ENCODE measurements around the gene PZP.

The PZP gene

GRCh38 chr12:9113987-9114309 is 94.2 kb downstream of the PZP start:
- H3K4me3 ChIP-seq (ENCODE audit: low read length), result no peak overlapping the region

GRCh38 chr12:9113296-9113986 is 94.8 kb downstream of the PZP start:
- no peak for DNase-seq
- Histone ChIP-seq H2AK5ac (ENCODE audit: low read length) (no peak overlapping the region), H3K36me3 (ENCODE audit: control insufficient read depth, insufficient read depth, low read length) (no peaks in the 10 kb centered on the region), H3K4me2 (ENCODE audit: low read length) (no peak overlapping the region), H4K5ac (ENCODE audit: low read length) (no peak overlapping the region), H3K56ac (ENCODE audit: low read length) (no peak overlapping the region), H2BK120ac (ENCODE audit: low read depth, low read length) (no peak overlapping the region), H3K79me2 (ENCODE audit: control insufficient read depth, insufficient read depth, low read length) (no peaks in the 10 kb centered on the region), H3K27ac (ENCODE audit: low read depth, low read length) (no peak overlapping the region), H3K4me1 (ENCODE audit: control insufficient read depth, low read depth, low read length) (no peaks in the 10 kb centered on the region), H2BK5ac (ENCODE audit: low read length) (no peak overlapping the region), H3K27me3 (ENCODE audit: insufficient read depth, low read length, poor library complexity) (no peaks in the 10 kb centered on the region), H3K4ac (ENCODE audit: low read depth, low read length) (no peak overlapping the region), H3K23ac (ENCODE audit: low read length) (no peak overlapping the region), H3K18ac (ENCODE audit: low read length) (no peak overlapping the region), H3K4me3 (ENCODE audit: low read length) (no peak overlapping the region), H3K79me1 (ENCODE audit: low read length) (no peaks in the 10 kb centered on the region), H4K8ac (ENCODE audit: low read depth, low read length) (no peak overlapping the region), H2BK15ac (replicated peaks; ENCODE audit: low read depth) (no peak overlapping the region), H3K9ac (ENCODE audit: low read length) (no peak overlapping the region)
- no CpG with 5 or more reads among the region's 7 CpGs for WGBS (ENCODE audit: extremely low coverage, insufficient coverage, low lambda C conversion rate)

More at GRCh38 chr12:9113987-9114309, 94.2 kb downstream of the PZP start:
- Histone ChIP-seq H3K36me3 (ENCODE audit: control insufficient read depth, insufficient read depth, low read length) (no peaks in the 10 kb centered on the region), H2BK5ac (ENCODE audit: low read length) (no peak overlapping the region), H2AK5ac (ENCODE audit: low read length) (no peak overlapping the region), H3K4me2 (ENCODE audit: low read length) (no peak overlapping the region), H3K18ac (ENCODE audit: low read length) (no peak overlapping the region), H4K8ac (ENCODE audit: low read depth, low read length) (no peak overlapping the region), H3K79me1 (ENCODE audit: low read length) (no peaks in the 10 kb centered on the region), H3K4me1 (ENCODE audit: control insufficient read depth, low read depth, low read length) (no peaks in the 10 kb centered on the region), H2BK15ac (replicated peaks; ENCODE audit: low read depth) (no peak overlapping the region), H3K79me2 (ENCODE audit: control insufficient read depth, insufficient read depth, low read length) (no peaks in the 10 kb centered on the region), H3K56ac (ENCODE audit: low read length) (no peak overlapping the region), H2BK120ac (ENCODE audit: low read depth, low read length) (no peak overlapping the region), H4K5ac (ENCODE audit: low read length) (no peak overlapping the region), H3K27ac (ENCODE audit: low read depth, low read length) (no peak overlapping the region), H3K23ac (ENCODE audit: low read length) (no peak overlapping the region), H3K9ac (ENCODE audit: low read length) (no peak overlapping the region), H3K4ac (ENCODE audit: low read depth, low read length) (no peak overlapping the region), H3K27me3 (ENCODE audit: insufficient read depth, low read length, poor library complexity) (no peaks in the 10 kb centered on the region)
- WGBS (ENCODE audit: extremely low coverage, insufficient coverage, low lambda C conversion rate), result no CpG with 5 or more reads among the region's 1 CpG
- no peak for DNase-seq

GRCh38 chr12:9112076-9112853 is 95.9 kb downstream of the PZP start:
- H3K23ac ChIP-seq (ENCODE audit: low read length), result no peak overlapping the region
- WGBS (ENCODE audit: extremely low coverage, insufficient coverage, low lambda C conversion rate), result no CpG with 5 or more reads among the region's 6 CpGs

GRCh38 chr12:9111525-9111924 is 96.7 kb downstream of the PZP start:
- Histone ChIP-seq H3K36me3 (ENCODE audit: control insufficient read depth, insufficient read depth, low read length) (no peaks in the 10 kb centered on the region), H3K27me3 (ENCODE audit: insufficient read depth, low read length, poor library complexity) (no peaks in the 10 kb centered on the region), H3K27ac (ENCODE audit: low read depth, low read length) (no peak overlapping the region), H2BK120ac (ENCODE audit: low read depth, low read length) (no peak overlapping the region), H4K8ac (ENCODE audit: low read depth, low read length) (no peak overlapping the region), H2AK5ac (ENCODE audit: low read length) (no peak overlapping the region), H3K9ac (ENCODE audit: low read length) (no peak overlapping the region), H3K4me3 (ENCODE audit: low read length) (no peak overlapping the region), H3K79me1 (ENCODE audit: low read length) (no peaks in the 10 kb centered on the region), H3K79me2 (ENCODE audit: control insufficient read depth, insufficient read depth, low read length) (no peaks in the 10 kb centered on the region), H2BK5ac (ENCODE audit: low read length) (no peak overlapping the region), H3K4me2 (ENCODE audit: low read length) (no peak overlapping the region), H3K4me1 (ENCODE audit: control insufficient read depth, low read depth, low read length) (no peaks in the 10 kb centered on the region), H3K18ac (ENCODE audit: low read length) (no peak overlapping the region), H4K5ac (ENCODE audit: low read length) (no peak overlapping the region), H2BK15ac (replicated peaks; ENCODE audit: low read depth) (no peak overlapping the region), H3K4ac (ENCODE audit: low read depth, low read length) (no peak overlapping the region), H3K23ac (ENCODE audit: low read length) (no peak overlapping the region), H3K56ac (ENCODE audit: low read length) (no peak overlapping the region)
- DNase-seq, result no peak
- no CpG with 5 or more reads among the region's 1 CpG for WGBS (ENCODE audit: extremely low coverage, insufficient coverage, low lambda C conversion rate)

More at GRCh38 chr12:9112076-9112853, 95.9 kb downstream of the PZP start:
- no peak overlapping the region for H3K18ac ChIP-seq (ENCODE audit: low read length)
- no peak overlapping the region for H2BK15ac ChIP-seq (replicated peaks; ENCODE audit: low read depth)
- H2BK120ac ChIP-seq (ENCODE audit: low read depth, low read length), result no peak overlapping the region
- no peak overlapping the region for H2AK5ac ChIP-seq (ENCODE audit: low read length)
- no peaks in the 10 kb centered on the region for H3K4me1 ChIP-seq (ENCODE audit: control insufficient read depth, low read depth, low read length)
- H3K27ac ChIP-seq (ENCODE audit: low read depth, low read length), result no peak overlapping the region
- H3K9ac ChIP-seq (ENCODE audit: low read length), result no peak overlapping the region
- no peaks in the 10 kb centered on the region for H3K27me3 ChIP-seq (ENCODE audit: insufficient read depth, low read length, poor library complexity)
- no peaks in the 10 kb centered on the region for H3K79me1 ChIP-seq (ENCODE audit: low read length)
- no peak overlapping the region for H3K4me2 ChIP-seq (ENCODE audit: low read length)
- H4K8ac ChIP-seq (ENCODE audit: low read depth, low read length), result no peak overlapping the region
- no peak overlapping the region for H2BK5ac ChIP-seq (ENCODE audit: low read length)
- no peak for DNase-seq
- H3K79me2 ChIP-seq (ENCODE audit: control insufficient read depth, insufficient read depth, low read length), result no peaks in the 10 kb centered on the region
- H3K4ac ChIP-seq (ENCODE audit: low read depth, low read length), result no peak overlapping the region
- H3K4me3 ChIP-seq (ENCODE audit: low read length), result no peak overlapping the region
- no peaks in the 10 kb centered on the region for H3K36me3 ChIP-seq (ENCODE audit: control insufficient read depth, insufficient read depth, low read length)
- no peak overlapping the region for H4K5ac ChIP-seq (ENCODE audit: low read length)
- H3K56ac ChIP-seq (ENCODE audit: low read length), result no peak overlapping the region

GRCh38 chr12:9109737-9110491 is 98.3 kb downstream of the PZP start:
- Histone ChIP-seq H3K79me1 (ENCODE audit: low read length) (no peaks in the 10 kb centered on the region), H2BK15ac (replicated peaks; ENCODE audit: low read depth) (no peak overlapping the region), H4K5ac (ENCODE audit: low read length) (no peak overlapping the region), H2BK120ac (ENCODE audit: low read depth, low read length) (no peak overlapping the region), H4K8ac (ENCODE audit: low read depth, low read length) (no peak overlapping the region), H3K79me2 (ENCODE audit: control insufficient read depth, insufficient read depth, low read length) (no peaks in the 10 kb centered on the region), H3K18ac (ENCODE audit: low read length) (no peak overlapping the region), H3K27me3 (ENCODE audit: insufficient read depth, low read length, poor library complexity) (no peaks in the 10 kb centered on the region), H3K9ac (ENCODE audit: low read length) (no peak overlapping the region), H3K36me3 (ENCODE audit: control insufficient read depth, insufficient read depth, low read length) (no peaks in the 10 kb centered on the region), H2BK5ac (ENCODE audit: low read length) (no peak overlapping the region), H3K23ac (ENCODE audit: low read length) (no peak overlapping the region), H3K27ac (ENCODE audit: low read depth, low read length) (no peak overlapping the region), H3K4me1 (ENCODE audit: control insufficient read depth, low read depth, low read length) (no peaks in the 10 kb centered on the region), H2AK5ac (ENCODE audit: low read length) (no peak overlapping the region), H3K4me3 (ENCODE audit: low read length) (no peak overlapping the region), H3K56ac (ENCODE audit: low read length) (no peak overlapping the region), H3K4me2 (ENCODE audit: low read length) (no peak overlapping the region), H3K4ac (ENCODE audit: low read depth, low read length) (no peak overlapping the region)
- no peak for DNase-seq
- no CpG with 5 or more reads among the region's 3 CpGs for WGBS (ENCODE audit: extremely low coverage, insufficient coverage, low lambda C conversion rate)
